ENCODE measurements around the gene ARFIP1. TPM values are rescaled to one million over a fixed set of nuclear protein-coding genes. Genes with fewer than 3 reads are reported as not detected.

Gene ARFIP1
- total and polyA plus RNA-seq, 2 donors (not counting 1 experiment from before 2014, with no cell fraction given): 11.1 to 23.5 TPM

DNA sequence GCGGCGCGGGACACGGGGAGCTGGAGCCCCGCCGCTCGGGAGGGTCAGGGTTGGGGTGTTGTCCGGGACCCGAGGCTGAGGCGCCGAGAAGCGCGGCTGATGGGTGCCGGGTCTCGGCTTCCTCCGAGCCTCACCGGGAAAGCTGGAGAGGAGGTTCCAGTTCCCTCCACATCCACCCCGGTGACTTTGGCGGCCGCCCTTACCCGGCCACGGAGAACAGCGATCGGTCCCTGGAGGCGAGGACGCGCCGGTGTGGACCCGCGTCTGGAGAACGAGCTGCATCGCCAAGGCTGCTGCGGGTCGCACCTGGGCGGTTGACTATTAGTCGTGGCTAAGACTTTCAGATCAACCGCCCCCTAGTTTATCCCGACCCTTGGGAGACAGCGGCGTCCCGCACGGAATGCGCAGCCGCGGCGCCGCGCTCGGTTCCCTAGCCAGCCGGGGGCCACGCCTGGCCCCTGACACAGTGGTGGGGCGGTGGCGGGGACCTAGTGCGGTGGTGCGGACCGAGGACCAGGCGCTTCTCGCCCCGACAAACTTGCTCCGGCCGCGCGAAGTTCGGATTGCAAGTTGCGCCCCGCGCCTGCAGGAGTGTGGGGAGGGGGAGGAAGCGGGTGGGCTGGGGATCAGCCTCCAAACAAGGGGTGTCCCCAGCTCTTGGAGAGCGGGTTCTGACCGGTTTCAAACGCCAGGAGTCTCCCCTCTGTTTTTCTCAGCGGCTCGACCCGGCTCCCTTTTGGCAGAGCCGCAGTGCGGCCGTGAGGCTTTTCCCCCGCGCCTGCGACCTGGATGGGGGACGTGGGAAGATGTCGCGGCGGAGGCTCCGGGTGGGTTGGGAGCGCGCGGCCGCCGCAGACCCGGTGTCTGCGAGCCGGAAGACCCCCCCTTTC, 156.9 kb downstream of the ARFIP1 start:
- Histone ChIP-seq H3K4me2 (replicated peaks; ENCODE audit: low read depth, low read length, poor library complexity, severe bottlenecking) (peak overlapping the region; percentile 90), H3K79me2 (ENCODE audit: control insufficient read depth, insufficient read depth, low read length) (no peaks in the 10 kb centered on the region), H3K4me3 (ENCODE audit: control extremely low read depth in 1 of 5, extremely low read depth in 1 of 5, insufficient read depth in 1 of 5, low read depth in 2 of 5, low read length in 4 of 5) (peak overlapping the region; percentile 51 to 81 (median 60)), H3K4me1 (ENCODE audit: control insufficient read depth in 2 of 2, insufficient read depth in 2 of 2, low read length in 2 of 2) (peaks cover 23 to 25% of the 10 kb centered on the region in 2 donors), H2AFZ (ENCODE audit: insufficient read depth, low read depth, low read length, poor library complexity, severe bottlenecking) (peak overlapping the region; percentile 74), H4K20me1 (ENCODE audit: control insufficient read depth, insufficient read depth, low read length, poor library complexity, severe bottlenecking) (no peaks in the 10 kb centered on the region), H3K9ac (ENCODE audit: low read length) (peak overlapping the region; percentile 65), H3K9me3 (ENCODE audit: control extremely low read depth in 1 of 3, control insufficient read depth in 2 of 3, insufficient read depth in 1 of 3, low read length in 2 of 3) (peaks cover 0 to 2% (median 0%) of the 10 kb centered on the region in 3 donors), H3K36me3 (replicated peaks in 1 of 2; ENCODE audit: control extremely low read depth in 1 of 2, control insufficient read depth in 1 of 2, extremely low read depth in 1 of 2, insufficient read depth in 2 of 2, low read length in 1 of 2) (no peaks in the 10 kb centered on the region), H3K27ac (ENCODE audit: low read length in 2 of 2) (no peak overlapping the region), H3K27me3 (replicated peaks in 1 of 4; ENCODE audit: control extremely low read depth in 1 of 4, control insufficient read depth in 3 of 4, insufficient read depth in 4 of 4, low read length in 3 of 4) (peaks cover 0 to 56% (median 27%) of the 10 kb centered on the region in 4 experiments)
- H3K27ac Mint-ChIP-seq: no peak overlapping the region
- TF ChIP-seq EZH2 (IDR thresholded peaks at IDR 0.05; ENCODE audit: borderline replicate concordance, insufficient read depth, low read depth, low read length, poor library complexity, severe bottlenecking): peak; percentile 57
- TF ChIP-seq, protein P1, sequence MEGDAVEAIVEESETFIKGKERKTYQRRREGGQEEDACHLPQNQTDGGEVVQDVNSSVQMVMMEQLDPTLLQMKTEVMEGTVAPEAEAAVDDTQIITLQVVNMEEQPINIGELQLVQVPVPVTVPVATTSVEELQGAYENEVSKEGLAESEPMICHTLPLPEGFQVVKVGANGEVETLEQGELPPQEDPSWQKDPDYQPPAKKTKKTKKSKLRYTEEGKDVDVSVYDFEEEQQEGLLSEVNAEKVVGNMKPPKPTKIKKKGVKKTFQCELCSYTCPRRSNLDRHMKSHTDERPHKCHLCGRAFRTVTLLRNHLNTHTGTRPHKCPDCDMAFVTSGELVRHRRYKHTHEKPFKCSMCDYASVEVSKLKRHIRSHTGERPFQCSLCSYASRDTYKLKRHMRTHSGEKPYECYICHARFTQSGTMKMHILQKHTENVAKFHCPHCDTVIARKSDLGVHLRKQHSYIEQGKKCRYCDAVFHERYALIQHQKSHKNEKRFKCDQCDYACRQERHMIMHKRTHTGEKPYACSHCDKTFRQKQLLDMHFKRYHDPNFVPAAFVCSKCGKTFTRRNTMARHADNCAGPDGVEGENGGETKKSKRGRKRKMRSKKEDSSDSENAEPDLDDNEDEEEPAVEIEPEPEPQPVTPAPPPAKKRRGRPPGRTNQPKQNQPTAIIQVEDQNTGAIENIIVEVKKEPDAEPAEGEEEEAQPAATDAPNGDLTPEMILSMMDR (IDR thresholded peaks at IDR 0.05): no peak
- H3K27me3 Mint-ChIP-seq: peaks cover 52% of the 10 kb centered on the region
- peaks cover 27% of the 10 kb centered on the region for H3K4me1 Mint-ChIP-seq
- H3K9me3 Mint-ChIP-seq (ENCODE audit: insufficient read depth): no peaks in the 10 kb centered on the region
- ChIA-PET CTCF (interaction anchor here (2.7 kb wide), 1 partner anchor 147 kb away, joined by 8 read pairs; no protein-coding TSS in a partner anchor), POLR2A (no interaction called here)
- intact Hi-C loops (cut with micrococcal nuclease): loop anchor here (2.0 kb wide), 1 partner anchor 192 kb away; no protein-coding TSS in a partner anchor
- ATAC-seq (ENCODE audit: low read depth) (peak; percentile 19), DNase-seq (peak; percentile 62)
- WGBS (ENCODE audit: insufficient coverage): under 1% methylated on average over 88 of the region's 93 CpGs
- peak overlapping the region; percentile 78 for H3K4me3 Mint-ChIP-seq
